ENCODE results near the gene CCR5AS.

Gene CCR5AS

DNA sequence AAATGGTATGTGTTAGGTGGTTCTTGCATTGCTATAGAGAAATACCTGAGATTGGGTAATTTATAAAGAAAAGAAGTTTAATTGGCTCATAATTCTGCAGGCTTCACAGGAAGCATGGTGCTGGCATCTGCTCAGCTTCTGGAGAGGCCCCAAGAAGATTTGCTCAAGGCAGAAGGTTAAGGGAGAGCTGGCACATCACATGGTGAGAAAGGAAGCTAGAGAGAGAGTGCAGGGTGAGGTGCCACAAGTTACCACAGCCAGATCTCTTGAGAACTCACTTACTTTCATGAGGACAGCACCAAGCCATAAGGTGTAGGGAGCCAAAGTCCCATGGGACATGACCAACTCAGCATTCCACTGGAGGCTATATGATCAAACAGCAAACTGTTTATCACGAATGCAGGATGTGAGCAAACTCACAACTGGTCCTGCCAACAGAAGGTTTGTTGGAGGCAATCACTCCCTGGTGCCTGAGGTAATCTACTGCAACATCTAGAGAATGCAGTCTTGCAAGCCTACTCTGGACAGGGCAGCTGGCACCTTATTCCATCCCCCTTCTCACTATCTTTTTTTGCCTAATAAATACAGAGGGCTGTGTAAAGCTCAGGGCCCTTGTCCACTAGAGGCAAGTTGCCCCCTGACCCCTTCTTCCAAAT, 81.1 kb downstream of the CCR5AS start:
- Mint-ChIP-seq H3K4me3 (no peak overlapping the region), H3K9me3 (peaks cover 1% of the 10 kb centered on the region; the same call in 1 of the 3 replicates), H3K36me3 (ENCODE audit: low read depth) (no peaks in the 10 kb centered on the region), H3K4me1 (no peaks in the 10 kb centered on the region), H3K27me3 (ENCODE audit: insufficient read depth, low read depth, poor library complexity) (no peaks in the 10 kb centered on the region), H3K27ac (no peak overlapping the region)
- no peaks in the 10 kb centered on the region for H3K4me1 ChIP-seq (ENCODE audit: insufficient read depth)
- H4K20me1 ChIP-seq (replicated peaks; ENCODE audit: insufficient read depth) = no peaks in the 10 kb centered on the region
- no peaks in the 10 kb centered on the region for H3K27me3 ChIP-seq (ENCODE audit: insufficient read depth)
- ATAC-seq (no peak), DNase-seq (ENCODE audit: low spot score) (no peak)
- H3F3A ChIP-seq (replicated peaks; ENCODE audit: low read depth) = no peaks in the 10 kb centered on the region
- H3K4me2 ChIP-seq = no peak overlapping the region
- H3K9me2 ChIP-seq (ENCODE audit: insufficient read depth) = peaks cover 10% of the 10 kb centered on the region; the same call in 1 of the 2 replicates
- no peaks in the 10 kb centered on the region for H3K79me2 ChIP-seq (replicated peaks; ENCODE audit: insufficient read depth)
- H3K4me3 ChIP-seq = no peak overlapping the region
- TF ChIP-seq CREB1 (CRISPR knock-in tag; IDR thresholded peaks at IDR 0.05; ENCODE audit: low read depth) = no peak
- no peak for TF ChIP-seq ZNF114 (CRISPR knock-in tag; IDR thresholded peaks at IDR 0.05)
- TF ChIP-seq, protein P1, sequence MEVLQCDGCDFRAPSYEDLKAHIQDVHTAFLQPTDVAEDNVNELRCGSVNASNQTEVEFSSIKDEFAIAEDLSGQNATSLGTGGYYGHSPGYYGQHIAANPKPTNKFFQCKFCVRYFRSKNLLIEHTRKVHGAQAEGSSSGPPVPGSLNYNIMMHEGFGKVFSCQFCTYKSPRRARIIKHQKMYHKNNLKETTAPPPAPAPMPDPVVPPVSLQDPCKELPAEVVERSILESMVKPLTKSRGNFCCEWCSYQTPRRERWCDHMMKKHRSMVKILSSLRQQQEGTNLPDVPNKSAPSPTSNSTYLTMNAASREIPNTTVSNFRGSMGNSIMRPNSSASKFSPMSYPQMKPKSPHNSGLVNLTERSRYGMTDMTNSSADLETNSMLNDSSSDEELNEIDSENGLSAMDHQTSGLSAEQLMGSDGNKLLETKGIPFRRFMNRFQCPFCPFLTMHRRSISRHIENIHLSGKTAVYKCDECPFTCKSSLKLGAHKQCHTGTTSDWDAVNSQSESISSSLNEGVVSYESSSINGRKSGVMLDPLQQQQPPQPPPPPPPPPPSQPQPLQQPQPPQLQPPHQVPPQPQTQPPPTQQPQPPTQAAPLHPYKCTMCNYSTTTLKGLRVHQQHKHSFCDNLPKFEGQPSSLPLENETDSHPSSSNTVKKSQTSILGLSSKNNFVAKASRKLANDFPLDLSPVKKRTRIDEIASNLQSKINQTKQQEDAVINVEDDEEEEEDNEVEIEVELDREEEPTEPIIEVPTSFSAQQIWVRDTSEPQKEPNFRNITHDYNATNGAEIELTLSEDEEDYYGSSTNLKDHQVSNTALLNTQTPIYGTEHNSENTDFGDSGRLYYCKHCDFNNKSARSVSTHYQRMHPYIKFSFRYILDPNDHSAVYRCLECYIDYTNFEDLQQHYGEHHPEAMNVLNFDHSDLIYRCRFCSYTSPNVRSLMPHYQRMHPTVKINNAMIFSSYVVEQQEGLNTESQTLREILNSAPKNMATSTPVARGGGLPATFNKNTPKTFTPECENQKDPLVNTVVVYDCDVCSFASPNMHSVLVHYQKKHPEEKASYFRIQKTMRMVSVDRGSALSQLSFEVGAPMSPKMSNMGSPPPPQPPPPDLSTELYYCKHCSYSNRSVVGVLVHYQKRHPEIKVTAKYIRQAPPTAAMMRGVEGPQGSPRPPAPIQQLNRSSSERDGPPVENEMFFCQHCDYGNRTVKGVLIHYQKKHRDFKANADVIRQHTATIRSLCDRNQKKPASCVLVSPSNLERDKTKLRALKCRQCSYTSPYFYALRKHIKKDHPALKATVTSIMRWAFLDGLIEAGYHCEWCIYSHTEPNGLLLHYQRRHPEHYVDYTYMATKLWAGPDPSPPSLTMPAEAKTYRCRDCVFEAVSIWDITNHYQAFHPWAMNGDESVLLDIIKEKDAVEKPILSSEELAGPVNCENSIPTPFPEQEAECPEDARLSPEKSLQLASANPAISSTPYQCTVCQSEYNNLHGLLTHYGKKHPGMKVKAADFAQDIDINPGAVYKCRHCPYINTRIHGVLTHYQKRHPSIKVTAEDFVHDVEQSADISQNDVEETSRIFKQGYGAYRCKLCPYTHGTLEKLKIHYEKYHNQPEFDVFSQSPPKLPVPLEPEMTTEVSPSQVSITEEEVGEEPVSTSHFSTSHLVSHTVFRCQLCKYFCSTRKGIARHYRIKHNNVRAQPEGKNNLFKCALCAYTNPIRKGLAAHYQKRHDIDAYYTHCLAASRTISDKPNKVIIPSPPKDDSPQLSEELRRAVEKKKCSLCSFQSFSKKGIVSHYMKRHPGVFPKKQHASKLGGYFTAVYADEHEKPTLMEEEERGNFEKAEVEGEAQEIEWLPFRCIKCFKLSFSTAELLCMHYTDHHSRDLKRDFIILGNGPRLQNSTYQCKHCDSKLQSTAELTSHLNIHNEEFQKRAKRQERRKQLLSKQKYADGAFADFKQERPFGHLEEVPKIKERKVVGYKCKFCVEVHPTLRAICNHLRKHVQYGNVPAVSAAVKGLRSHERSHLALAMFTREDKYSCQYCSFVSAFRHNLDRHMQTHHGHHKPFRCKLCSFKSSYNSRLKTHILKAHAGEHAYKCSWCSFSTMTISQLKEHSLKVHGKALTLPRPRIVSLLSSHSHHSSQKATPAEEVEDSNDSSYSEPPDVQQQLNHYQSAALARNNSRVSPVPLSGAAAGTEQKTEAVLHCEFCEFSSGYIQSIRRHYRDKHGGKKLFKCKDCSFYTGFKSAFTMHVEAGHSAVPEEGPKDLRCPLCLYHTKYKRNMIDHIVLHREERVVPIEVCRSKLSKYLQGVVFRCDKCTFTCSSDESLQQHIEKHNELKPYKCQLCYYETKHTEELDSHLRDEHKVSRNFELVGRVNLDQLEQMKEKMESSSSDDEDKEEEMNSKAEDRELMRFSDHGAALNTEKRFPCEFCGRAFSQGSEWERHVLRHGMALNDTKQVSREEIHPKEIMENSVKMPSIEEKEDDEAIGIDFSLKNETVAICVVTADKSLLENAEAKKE (CRISPR knock-in tag; IDR thresholded peaks at IDR 0.05) = no peak
- no peak for TF ChIP-seq POLR2AphosphoS5 (IDR thresholded peaks at IDR 0.05; ENCODE audit: low read depth)
- TF ChIP-seq EZH2 (IDR thresholded peaks at IDR 0.05; ENCODE audit: low read depth, unreplicated experiment) = no peak
- TF ChIP-seq, protein P2, sequence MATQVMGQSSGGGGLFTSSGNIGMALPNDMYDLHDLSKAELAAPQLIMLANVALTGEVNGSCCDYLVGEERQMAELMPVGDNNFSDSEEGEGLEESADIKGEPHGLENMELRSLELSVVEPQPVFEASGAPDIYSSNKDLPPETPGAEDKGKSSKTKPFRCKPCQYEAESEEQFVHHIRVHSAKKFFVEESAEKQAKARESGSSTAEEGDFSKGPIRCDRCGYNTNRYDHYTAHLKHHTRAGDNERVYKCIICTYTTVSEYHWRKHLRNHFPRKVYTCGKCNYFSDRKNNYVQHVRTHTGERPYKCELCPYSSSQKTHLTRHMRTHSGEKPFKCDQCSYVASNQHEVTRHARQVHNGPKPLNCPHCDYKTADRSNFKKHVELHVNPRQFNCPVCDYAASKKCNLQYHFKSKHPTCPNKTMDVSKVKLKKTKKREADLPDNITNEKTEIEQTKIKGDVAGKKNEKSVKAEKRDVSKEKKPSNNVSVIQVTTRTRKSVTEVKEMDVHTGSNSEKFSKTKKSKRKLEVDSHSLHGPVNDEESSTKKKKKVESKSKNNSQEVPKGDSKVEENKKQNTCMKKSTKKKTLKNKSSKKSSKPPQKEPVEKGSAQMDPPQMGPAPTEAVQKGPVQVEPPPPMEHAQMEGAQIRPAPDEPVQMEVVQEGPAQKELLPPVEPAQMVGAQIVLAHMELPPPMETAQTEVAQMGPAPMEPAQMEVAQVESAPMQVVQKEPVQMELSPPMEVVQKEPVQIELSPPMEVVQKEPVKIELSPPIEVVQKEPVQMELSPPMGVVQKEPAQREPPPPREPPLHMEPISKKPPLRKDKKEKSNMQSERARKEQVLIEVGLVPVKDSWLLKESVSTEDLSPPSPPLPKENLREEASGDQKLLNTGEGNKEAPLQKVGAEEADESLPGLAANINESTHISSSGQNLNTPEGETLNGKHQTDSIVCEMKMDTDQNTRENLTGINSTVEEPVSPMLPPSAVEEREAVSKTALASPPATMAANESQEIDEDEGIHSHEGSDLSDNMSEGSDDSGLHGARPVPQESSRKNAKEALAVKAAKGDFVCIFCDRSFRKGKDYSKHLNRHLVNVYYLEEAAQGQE (IDR thresholded peaks at IDR 0.05; ENCODE audit: unreplicated experiment) = no peak
- TF ChIP-seq JUNB (IDR thresholded peaks at IDR 0.05; ENCODE audit: unreplicated experiment) = no peak
- TF ChIP-seq, protein P3, sequence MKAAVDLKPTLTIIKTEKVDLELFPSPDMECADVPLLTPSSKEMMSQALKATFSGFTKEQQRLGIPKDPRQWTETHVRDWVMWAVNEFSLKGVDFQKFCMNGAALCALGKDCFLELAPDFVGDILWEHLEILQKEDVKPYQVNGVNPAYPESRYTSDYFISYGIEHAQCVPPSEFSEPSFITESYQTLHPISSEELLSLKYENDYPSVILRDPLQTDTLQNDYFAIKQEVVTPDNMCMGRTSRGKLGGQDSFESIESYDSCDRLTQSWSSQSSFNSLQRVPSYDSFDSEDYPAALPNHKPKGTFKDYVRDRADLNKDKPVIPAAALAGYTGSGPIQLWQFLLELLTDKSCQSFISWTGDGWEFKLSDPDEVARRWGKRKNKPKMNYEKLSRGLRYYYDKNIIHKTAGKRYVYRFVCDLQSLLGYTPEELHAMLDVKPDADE (IDR thresholded peaks at IDR 0.05) = no peak
- TF ChIP-seq ZNF331 (CRISPR knock-in tag; IDR thresholded peaks at IDR 0.05; ENCODE audit: low read depth) = no peak
- TF ChIP-seq EZH2phosphoT487 (IDR thresholded peaks at IDR 0.05; ENCODE audit: unreplicated experiment) = no peak
- TF ChIP-seq NANOG (IDR thresholded peaks at IDR 0.05; ENCODE audit: borderline replicate concordance) = no peak
- TF ChIP-seq, protein P4, sequence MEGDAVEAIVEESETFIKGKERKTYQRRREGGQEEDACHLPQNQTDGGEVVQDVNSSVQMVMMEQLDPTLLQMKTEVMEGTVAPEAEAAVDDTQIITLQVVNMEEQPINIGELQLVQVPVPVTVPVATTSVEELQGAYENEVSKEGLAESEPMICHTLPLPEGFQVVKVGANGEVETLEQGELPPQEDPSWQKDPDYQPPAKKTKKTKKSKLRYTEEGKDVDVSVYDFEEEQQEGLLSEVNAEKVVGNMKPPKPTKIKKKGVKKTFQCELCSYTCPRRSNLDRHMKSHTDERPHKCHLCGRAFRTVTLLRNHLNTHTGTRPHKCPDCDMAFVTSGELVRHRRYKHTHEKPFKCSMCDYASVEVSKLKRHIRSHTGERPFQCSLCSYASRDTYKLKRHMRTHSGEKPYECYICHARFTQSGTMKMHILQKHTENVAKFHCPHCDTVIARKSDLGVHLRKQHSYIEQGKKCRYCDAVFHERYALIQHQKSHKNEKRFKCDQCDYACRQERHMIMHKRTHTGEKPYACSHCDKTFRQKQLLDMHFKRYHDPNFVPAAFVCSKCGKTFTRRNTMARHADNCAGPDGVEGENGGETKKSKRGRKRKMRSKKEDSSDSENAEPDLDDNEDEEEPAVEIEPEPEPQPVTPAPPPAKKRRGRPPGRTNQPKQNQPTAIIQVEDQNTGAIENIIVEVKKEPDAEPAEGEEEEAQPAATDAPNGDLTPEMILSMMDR (conservative IDR thresholded peaks at IDR 0.05; ENCODE audit: low read depth in 2 of 2) = no peak
- no peak for TF ChIP-seq STAT1 (IDR thresholded peaks at IDR 0.05; ENCODE audit: unreplicated experiment)
- no peak overlapping the region for H2AFZ ChIP-seq
- H3K36me3 ChIP-seq (ENCODE audit: insufficient read depth) = no peaks in the 10 kb centered on the region
- H3K27ac ChIP-seq (ENCODE audit: low read depth) = no peak overlapping the region

All from GM23338 (cell line).